GM13976 (cell line): ENCODE measurements around the gene NALCN.

Experiments
- DNase-seq: peaks from one replicate; pipeline ENCODE4 v3.0.0; 2012; ENCODE audit warnings: low spot score
- CTCF ChIP-seq: IDR thresholded peaks from 2 replicates; pipeline ENCODE4 v1.5.1; 2012; ENCODE audit warnings: borderline replicate concordance, mild to moderate bottlenecking; ENCODE audit not compliant: insufficient read depth; ENCODE audit errors: extremely low read depth, missing control alignments, control extremely low read depth
- in situ Hi-C: fragments of 300-500 bp; cut with MboI; formaldehyde crosslinking; loops from one replicate; pipeline ENCODE4 v1.12.0; 2022; ENCODE audit warnings: low sequenced_read_pairs, mixed read lengths, inconsistent platforms; ENCODE audit not compliant: unreplicated experiment

The NALCN gene

GRCh38 chr13:101309014-101309619 is 107.2 kb downstream of the NALCN start:
- no peak for DNase-seq
- TF ChIP-seq CTCF: no peak
- in situ Hi-C loops: no loop called here

- in situ Hi-C loops: no loop called here
- no peak for TF ChIP-seq CTCF
- DNase-seq: no peak
These were observed 107.9 kb downstream of the NALCN start for GRCh38 chr13:101308247-101309013.

GRCh38 chr13:101307181-101307701 is 109.1 kb downstream of the NALCN start:
- in situ Hi-C loops: no loop called here
- no peak for TF ChIP-seq CTCF
- DNase-seq: no peak

- in situ Hi-C loops: no loop called here
- TF ChIP-seq CTCF: no peak
- no peak for DNase-seq
These were observed 109.5 kb downstream of the NALCN start for GRCh38 chr13:101306773-101307172.

GRCh38 chr13:101305981-101306411 is 110.3 kb downstream of the NALCN start:
- DNase-seq: no peak
- TF ChIP-seq CTCF: no peak
- in situ Hi-C loops: no loop called here

- TF ChIP-seq CTCF: no peak
- no peak for DNase-seq
- in situ Hi-C loops: no loop called here
These were observed 112.8 kb downstream of the NALCN start for GRCh38 chr13:101303521-101303920.
